HL-60 (cell line): ENCODE data around the gene BCAS3.
A peak's percentile ranks its signal among the peaks of the same experiment; 100 is the strongest.

Source experiments
- DNase-seq, 2 experiments: peaks; one replicate each; pipeline ENCODE4 v3.0.0-alpha.2; 2010 to 2020; ENCODE audit warnings: low read depth in 1 of 2, low spot score in 1 of 2
- H3K27ac ChIP-seq: fragments of 250-450 bp; sonication (Bioruptor Pico); replicated peaks from 2 replicates; pipeline ENCODE4 v1.5.1; 2020; ENCODE audit warnings: mild to moderate bottlenecking, moderate library complexity
- H3K27me3 ChIP-seq: fragments of 250-450 bp; sonication (Bioruptor Pico); 2 replicates; pipeline ENCODE4 v1.5.1; 2021; ENCODE audit warnings: mild to moderate bottlenecking, moderate library complexity; ENCODE audit not compliant: insufficient read depth, poor library complexity, severe bottlenecking
- H3K4me3 ChIP-seq: replicated peaks from 2 replicates; pipeline ENCODE4 v1.5.1; 2011; ENCODE audit warnings: mild to moderate bottlenecking, control low read depth, low read length; ENCODE audit not compliant: insufficient read depth
- CTCF ChIP-seq: IDR thresholded peaks from one replicate; pipeline ENCODE4 v1.5.1; 2011; ENCODE audit warnings: low read length, control low read depth, inconsistent platforms; ENCODE audit not compliant: insufficient read depth
- GABPA ChIP-seq: IDR thresholded peaks from 2 replicates; pipeline ENCODE4 v1.6.1; 2012; ENCODE audit warnings: low read depth
- POLR2AphosphoS5 ChIP-seq: IDR thresholded peaks from 2 replicates; pipeline ENCODE4 v1.6.1; 2012; ENCODE audit warnings: low read depth
- SPI1 ChIP-seq: IDR thresholded peaks from 2 replicates; pipeline ENCODE4 v1.6.1; 2012; ENCODE audit warnings: low read depth, mild to moderate bottlenecking, borderline replicate concordance
- TF ChIP-seq, protein P1 (sequence below): IDR thresholded peaks from 2 replicates; pipeline ENCODE4 v1.6.1; 2012; ENCODE audit warnings: low read depth; ENCODE audit not compliant: insufficient replicate concordance

The BCAS3 gene

DNA sequence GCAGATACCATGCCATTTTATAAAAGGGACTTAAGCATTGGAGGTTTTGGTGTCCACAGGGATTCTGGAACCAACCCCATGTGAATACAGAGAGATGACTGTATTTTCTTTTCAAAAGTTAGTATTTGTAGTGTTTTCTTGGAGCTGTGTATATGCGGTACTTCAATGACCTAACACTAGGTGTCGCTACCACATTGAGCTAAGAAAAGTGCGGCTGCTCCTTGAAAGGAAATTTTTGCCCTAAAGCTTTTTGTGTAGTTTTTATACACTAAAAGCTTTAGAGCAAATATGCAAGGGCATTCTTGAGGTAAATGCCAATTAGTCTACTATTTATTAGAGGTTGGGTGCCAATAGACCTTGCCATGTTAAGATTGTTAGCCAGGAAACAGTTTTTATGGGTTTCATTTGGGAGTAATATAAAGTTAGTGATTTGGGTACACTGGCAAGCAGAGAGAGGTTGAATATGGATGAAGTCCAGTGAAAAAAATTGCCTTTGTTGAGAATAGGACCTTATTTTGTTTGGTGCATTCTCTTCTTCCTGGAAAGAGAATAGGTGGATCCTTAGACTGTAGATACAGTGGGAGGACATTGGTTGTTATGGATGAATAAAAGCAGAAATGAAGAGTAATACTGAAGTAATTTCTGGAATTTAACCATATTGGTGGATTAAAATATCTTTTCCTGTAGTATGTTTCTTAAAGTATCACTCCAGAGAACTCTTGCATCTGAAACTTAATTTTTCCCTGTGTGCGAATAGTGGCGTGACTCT is 43.3 kb downstream of the BCAS3 start:
- DNase-seq: peak; percentile 8 to 36
- TF ChIP-seq GABPA (no peak), CTCF (peak; percentile 62)
- TF ChIP-seq, protein P1, sequence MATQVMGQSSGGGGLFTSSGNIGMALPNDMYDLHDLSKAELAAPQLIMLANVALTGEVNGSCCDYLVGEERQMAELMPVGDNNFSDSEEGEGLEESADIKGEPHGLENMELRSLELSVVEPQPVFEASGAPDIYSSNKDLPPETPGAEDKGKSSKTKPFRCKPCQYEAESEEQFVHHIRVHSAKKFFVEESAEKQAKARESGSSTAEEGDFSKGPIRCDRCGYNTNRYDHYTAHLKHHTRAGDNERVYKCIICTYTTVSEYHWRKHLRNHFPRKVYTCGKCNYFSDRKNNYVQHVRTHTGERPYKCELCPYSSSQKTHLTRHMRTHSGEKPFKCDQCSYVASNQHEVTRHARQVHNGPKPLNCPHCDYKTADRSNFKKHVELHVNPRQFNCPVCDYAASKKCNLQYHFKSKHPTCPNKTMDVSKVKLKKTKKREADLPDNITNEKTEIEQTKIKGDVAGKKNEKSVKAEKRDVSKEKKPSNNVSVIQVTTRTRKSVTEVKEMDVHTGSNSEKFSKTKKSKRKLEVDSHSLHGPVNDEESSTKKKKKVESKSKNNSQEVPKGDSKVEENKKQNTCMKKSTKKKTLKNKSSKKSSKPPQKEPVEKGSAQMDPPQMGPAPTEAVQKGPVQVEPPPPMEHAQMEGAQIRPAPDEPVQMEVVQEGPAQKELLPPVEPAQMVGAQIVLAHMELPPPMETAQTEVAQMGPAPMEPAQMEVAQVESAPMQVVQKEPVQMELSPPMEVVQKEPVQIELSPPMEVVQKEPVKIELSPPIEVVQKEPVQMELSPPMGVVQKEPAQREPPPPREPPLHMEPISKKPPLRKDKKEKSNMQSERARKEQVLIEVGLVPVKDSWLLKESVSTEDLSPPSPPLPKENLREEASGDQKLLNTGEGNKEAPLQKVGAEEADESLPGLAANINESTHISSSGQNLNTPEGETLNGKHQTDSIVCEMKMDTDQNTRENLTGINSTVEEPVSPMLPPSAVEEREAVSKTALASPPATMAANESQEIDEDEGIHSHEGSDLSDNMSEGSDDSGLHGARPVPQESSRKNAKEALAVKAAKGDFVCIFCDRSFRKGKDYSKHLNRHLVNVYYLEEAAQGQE: no peak
- no peak overlapping the region for H3K4me3 ChIP-seq
- no peak overlapping the region for H3K27ac ChIP-seq
- H3K27me3 ChIP-seq: no peaks in the 10 kb centered on the region

DNA sequence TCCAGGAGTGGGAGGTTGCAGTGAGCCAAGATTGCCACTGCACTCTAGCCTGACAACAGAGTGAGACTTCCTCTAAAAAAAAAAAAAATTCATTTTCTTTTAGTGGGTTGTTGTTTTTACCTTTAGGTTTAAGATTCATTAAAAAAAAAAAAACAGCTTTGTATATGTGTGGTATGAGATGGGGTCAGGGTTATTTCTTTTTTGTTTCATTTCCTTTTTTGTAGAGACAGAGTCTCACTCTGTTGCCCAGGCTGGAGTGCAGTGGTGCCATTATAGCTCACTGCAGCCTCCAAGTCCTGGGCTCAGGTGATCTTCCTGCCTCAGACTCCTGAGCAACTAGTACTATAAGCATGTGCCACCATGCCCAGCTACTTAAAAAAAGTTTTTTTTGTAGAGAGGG is 47.0 kb downstream of the BCAS3 start:
- H3K27me3 ChIP-seq: no peaks in the 10 kb centered on the region
- no peak overlapping the region for H3K4me3 ChIP-seq
- H3K27ac ChIP-seq: no peak overlapping the region
- no peak for DNase-seq
- TF ChIP-seq SPI1 (no peak), CTCF (no peak), POLR2AphosphoS5 (no peak), GABPA (no peak)
- TF ChIP-seq, protein P1: no peak

- TF ChIP-seq SPI1: no peak
- no peak for TF ChIP-seq CTCF
- no peak for TF ChIP-seq POLR2AphosphoS5
- TF ChIP-seq, protein P1: no peak
- no peak for TF ChIP-seq GABPA
- no peak overlapping the region for H3K4me3 ChIP-seq
- DNase-seq: no peak
- H3K27ac ChIP-seq: no peak overlapping the region
- no peaks in the 10 kb centered on the region for H3K27me3 ChIP-seq
Observed at GRCh38 chr17:60729854-60730253, 52.2 kb downstream of the BCAS3 start.
